Spinal cord (tissue), 10 donors: ENCODE results near the gene MT2A. TPM values are rescaled to one million over a fixed set of nuclear protein-coding genes. Genes with fewer than 3 reads are reported as not detected.

ENCODE experiments used
- DNase-seq, 6 donors: peaks; one replicate each; pipeline versions ENCODE4 v3.0.0 to v3.0.0-alpha.2; 2013 to 2015; ENCODE audit warnings: low spot score in 6 of 6, low read depth in 4 of 6
- H3K27ac ChIP-seq: one replicate; pipeline ENCODE4 v1.5.1; 2013; ENCODE audit warnings: low read depth, low read length, control low read depth
- H3K27me3 ChIP-seq: one replicate; pipeline ENCODE4 v1.6.1; 2013; ENCODE audit warnings: low read length; ENCODE audit not compliant: control insufficient read depth, insufficient read depth
- H3K36me3 ChIP-seq: one replicate; pipeline ENCODE4 v1.6.1; 2013; ENCODE audit warnings: low read length; ENCODE audit not compliant: control insufficient read depth, insufficient read depth
- H3K4me1 ChIP-seq: one replicate; pipeline ENCODE4 v1.6.1; 2013; ENCODE audit warnings: low read length; ENCODE audit not compliant: control insufficient read depth, insufficient read depth
- H3K4me3 ChIP-seq: one replicate; pipeline ENCODE4 v1.5.1; 2013; ENCODE audit warnings: low read depth, low read length, control low read depth
- H3K9me3 ChIP-seq: one replicate; pipeline ENCODE4 v1.6.1; 2013; ENCODE audit warnings: low read length; ENCODE audit not compliant: control insufficient read depth, insufficient read depth
- WGBS: methylation state at CpG from one replicate; pipeline ENCODE4 v1.1.5; 2013; ENCODE audit warnings: missing lambda C conversion rate; ENCODE audit not compliant: insufficient coverage; 5-methylcytosine and 5-hydroxymethylcytosine counted together
- polyA plus RNA-seq, 2 donors: library from polyadenylated mRNA; unstranded; fragments of 120-200 nt; gene quantifications; one replicate each; pipeline ENCODE4 v1.2.1, GENCODE V29; 2013; ENCODE audit not compliant: insufficient read length in 2 of 2
- total RNA-seq, 2 donors: library from RNA; depleted of rRNA in 1 of 2; stranded (reverse); fragments of 120-200 nt in 1 of 2; fragments of >200 nt in 1 of 2; gene quantifications; one replicate each; pipeline versions ENCODE4 v1.2.3 to v1.2.4, GENCODE V29; 2013 to 2014
- donor health status: healthy.

MT2A gene
- total and polyA plus RNA-seq, 4 donors: 5.6 to 97.9 (median 43.4) TPM

DNA sequence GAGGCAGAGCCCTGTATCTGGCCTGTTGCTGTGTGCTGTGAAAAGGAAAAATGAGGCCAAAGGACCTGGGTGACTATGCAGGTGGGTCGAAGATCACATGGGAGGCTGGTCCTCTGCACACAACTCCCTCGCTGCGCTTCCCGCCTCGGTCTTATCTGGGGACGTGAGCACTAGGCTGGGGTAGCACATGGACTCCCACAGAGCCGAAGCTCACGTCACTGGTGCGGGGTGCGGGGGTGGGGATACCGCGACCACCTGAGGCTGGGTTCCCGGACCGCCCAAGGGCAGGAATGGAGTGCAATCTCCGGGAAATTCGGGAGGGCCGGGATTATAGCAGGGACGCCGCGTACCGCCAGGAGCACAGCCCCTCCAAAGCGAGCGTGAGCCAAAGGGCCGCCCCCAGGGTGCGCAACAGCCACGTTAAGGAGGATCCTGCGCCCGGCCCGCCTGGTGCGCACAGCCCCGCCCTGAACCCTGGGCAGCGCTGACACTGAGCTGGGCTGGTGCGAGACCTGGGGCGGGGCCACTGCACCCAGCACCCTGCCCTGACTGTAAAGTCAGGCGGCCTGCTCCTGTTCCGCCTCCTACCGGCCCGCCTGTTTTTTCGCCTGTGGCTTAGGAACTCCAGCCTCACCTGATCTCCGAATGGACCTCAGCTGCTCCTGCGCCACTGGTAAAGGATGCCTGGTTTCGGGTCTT is 34.8 kb downstream of the MT2A start:
- Histone ChIP-seq H3K27me3 (peaks cover 91% of the 10 kb centered on the region), H3K27ac (no peak overlapping the region), H3K4me1 (peaks cover 17% of the 10 kb centered on the region), H3K9me3 (no peaks in the 10 kb centered on the region), H3K4me3 (no peak overlapping the region), H3K36me3 (no peaks in the 10 kb centered on the region)
- no peak for DNase-seq
- WGBS: 5% methylated on average over 42 of the region's 42 CpGs

DNA sequence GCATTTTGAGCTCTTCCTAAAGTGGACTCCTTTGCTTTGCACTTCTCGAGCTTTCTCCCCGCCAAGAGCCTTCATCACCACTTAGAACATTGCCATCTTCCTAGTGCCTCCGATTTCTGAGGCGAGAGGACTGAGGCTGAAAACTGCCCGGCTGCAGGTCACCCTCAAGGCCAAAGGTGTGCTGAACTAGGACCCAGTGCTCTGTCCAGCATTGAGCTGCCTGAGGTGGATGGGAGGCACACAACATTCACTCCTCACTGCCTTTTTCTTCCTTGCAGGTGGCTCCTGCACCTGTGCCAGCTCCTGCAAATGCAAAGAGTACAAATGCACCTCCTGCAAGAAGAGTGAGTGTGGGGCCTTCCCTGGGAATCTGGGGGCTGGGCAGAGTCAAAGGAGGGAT is 35.4 kb downstream of the MT2A start:
- H3K4me1 ChIP-seq: peaks cover 11% of the 10 kb centered on the region
- H3K4me3 ChIP-seq: no peak overlapping the region
- DNase-seq: no peak
- no peaks in the 10 kb centered on the region for H3K9me3 ChIP-seq
- WGBS: 53% methylated on average over 5 of the region's 5 CpGs
- H3K27me3 ChIP-seq: peaks cover 91% of the 10 kb centered on the region
- H3K27ac ChIP-seq: no peak overlapping the region
- no peaks in the 10 kb centered on the region for H3K36me3 ChIP-seq

DNA sequence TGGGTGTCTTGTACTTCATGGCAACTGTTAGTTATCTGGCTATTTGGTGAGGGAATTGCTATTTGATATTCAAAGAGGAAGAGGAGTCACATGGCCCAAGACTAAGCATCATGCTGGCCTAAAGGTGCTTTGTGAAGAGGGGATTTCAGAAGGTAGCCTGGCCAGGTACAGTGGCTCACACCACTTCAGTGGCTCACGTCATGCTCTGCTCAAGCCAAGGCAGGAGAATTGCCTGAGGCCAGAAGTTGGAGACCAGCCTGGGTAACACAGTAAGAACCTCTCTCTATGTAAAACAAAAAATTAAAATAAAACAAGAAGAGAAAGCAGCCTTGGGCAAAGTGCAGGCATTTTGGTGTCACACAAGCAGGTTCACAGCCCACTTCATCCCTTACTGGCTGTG is 36.9 kb downstream of the MT2A start:
- Histone ChIP-seq H3K27ac (no peak overlapping the region), H3K4me3 (no peak overlapping the region), H3K9me3 (no peaks in the 10 kb centered on the region), H3K4me1 (peaks cover 10% of the 10 kb centered on the region), H3K27me3 (peaks cover 83% of the 10 kb centered on the region), H3K36me3 (no peaks in the 10 kb centered on the region)
- DNase-seq: no peak
- no CpG with 5 or more reads among the region's 1 CpG for WGBS

DNA sequence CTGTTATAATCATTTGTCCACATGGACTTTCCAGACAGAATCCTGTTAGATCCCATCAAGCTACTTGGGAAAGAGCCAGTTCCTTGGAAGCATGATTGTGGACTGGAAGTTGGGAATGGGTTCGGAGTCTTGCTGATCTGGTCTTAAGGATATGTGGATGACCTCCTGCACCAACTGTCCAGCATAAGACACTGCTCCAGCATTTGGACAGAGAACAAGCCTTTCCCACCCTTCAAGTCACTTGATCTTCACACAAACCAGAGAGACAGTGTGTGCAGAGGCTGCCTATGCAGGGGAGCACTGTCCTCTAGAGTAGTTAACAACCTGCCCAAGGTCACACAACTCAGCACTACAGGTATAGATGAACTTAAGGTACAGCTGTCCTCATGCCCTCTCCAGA is 37.5 kb downstream of the MT2A start:
- DNase-seq: no peak
- no CpG with 5 or more reads among the region's 1 CpG for WGBS
- Histone ChIP-seq H3K4me1 (peaks cover 10% of the 10 kb centered on the region), H3K4me3 (no peak overlapping the region), H3K27me3 (peaks cover 78% of the 10 kb centered on the region), H3K9me3 (no peaks in the 10 kb centered on the region), H3K36me3 (no peaks in the 10 kb centered on the region), H3K27ac (no peak overlapping the region)

DNA sequence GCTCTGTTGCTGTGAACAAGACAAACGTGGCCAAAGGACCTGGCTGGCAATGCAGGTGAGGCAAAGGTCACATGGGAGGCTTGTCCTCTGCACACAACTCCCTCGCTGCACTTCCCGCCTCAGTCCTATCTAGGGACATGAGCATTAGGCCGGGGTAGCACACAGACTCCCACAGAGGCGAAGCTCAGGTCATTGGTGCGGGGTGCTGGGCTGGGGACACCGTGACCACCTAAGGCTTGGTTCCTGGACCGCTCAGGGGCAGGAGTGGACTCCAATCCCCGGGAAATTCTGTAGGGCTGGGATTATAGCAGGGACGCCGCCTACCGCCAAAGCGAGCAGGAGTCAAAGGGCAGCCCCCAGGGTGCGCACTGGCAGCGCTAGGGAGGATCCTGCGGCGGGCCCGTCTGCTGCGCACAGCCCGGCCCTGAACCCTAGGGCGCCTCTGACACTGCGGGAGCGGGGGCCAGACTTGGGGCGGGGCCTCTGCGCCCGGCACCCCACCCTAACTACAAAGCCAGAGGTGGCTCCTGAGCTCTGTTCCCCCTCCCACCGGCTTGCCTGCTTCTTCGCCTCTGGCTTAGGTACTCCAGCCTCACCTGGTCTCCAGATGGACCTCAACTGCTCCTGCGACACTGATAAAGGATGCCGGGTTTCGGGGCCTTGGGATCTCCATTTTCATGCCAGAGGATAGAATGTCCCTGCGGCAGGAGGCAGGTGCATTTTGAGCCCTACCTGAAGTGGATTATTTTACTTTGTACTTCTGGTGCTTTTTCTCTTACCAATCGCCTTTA is 39.5 kb downstream of the MT2A start:
- peaks cover 10% of the 10 kb centered on the region for H3K4me1 ChIP-seq
- no peaks in the 10 kb centered on the region for H3K36me3 ChIP-seq
- H3K4me3 ChIP-seq: no peak overlapping the region
- WGBS: 27% methylated on average over 31 of the region's 33 CpGs
- H3K27me3 ChIP-seq: peaks cover 68% of the 10 kb centered on the region
- H3K27ac ChIP-seq: no peak overlapping the region
- no peaks in the 10 kb centered on the region for H3K9me3 ChIP-seq
- no peak for DNase-seq

GRCh38 chr16:56649271-56649670 is 40.9 kb downstream of the MT2A start:
- Histone ChIP-seq H3K4me1 (no peaks in the 10 kb centered on the region), H3K9me3 (no peaks in the 10 kb centered on the region), H3K4me3 (no peak overlapping the region), H3K27me3 (peaks cover 54% of the 10 kb centered on the region), H3K27ac (no peak overlapping the region), H3K36me3 (no peaks in the 10 kb centered on the region)
- WGBS: 95% methylated on average over 2 of the region's 2 CpGs
- DNase-seq: no peak

GRCh38 chr16:56649820-56650219 is 41.4 kb downstream of the MT2A start:
- WGBS: no CpG with 5 or more reads among the region's 3 CpGs
- DNase-seq: no peak
- no peaks in the 10 kb centered on the region for H3K36me3 ChIP-seq
- H3K4me3 ChIP-seq: no peak overlapping the region
- H3K27ac ChIP-seq: no peak overlapping the region
- H3K4me1 ChIP-seq: no peaks in the 10 kb centered on the region
- H3K27me3 ChIP-seq: peaks cover 49% of the 10 kb centered on the region
- no peaks in the 10 kb centered on the region for H3K9me3 ChIP-seq

DNA sequence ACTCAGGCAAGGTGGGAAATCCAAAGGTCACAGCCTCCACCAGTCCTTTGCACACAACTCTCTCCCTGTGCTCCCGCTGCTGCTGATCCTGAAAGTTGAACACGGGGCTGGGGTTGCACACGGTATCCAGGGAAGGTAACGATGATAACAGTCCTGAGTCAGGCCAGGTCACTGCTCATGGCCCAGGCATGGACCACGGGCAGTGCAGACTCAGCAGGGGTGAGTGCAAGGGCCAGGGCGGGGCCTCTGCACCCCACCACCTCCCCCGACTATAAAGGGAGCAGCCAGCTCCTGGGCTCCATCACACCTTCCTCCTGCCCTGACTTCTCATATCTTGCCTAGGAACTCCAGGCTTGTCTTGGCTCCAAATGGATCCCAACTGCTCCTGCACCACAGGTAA is 43.2 kb downstream of the MT2A start, which contains the start of gene MT1B:
Gene MT1B, plus strand, starts transcription at position 301 of the 400 bp plus-strand sequence. Its CDS starts 68 bp downstream, at position 369.
- Histone ChIP-seq H3K27me3 (peaks cover 31% of the 10 kb centered on the region), H3K4me3 (no peak within 1 kb of the TSS), H3K4me1 (no peaks in the 10 kb centered on the region), H3K9me3 (no peaks in the 10 kb centered on the region), H3K36me3 (no peaks in the 10 kb centered on the region), H3K27ac (no peak within 1 kb of the TSS)
- 64% methylated on average over 7 of the region's 7 CpGs for WGBS
- no peak for DNase-seq

- Histone ChIP-seq H3K4me3 (no peak overlapping the region), H3K36me3 (no peaks in the 10 kb centered on the region), H3K27ac (no peak overlapping the region), H3K4me1 (peaks cover 6% of the 10 kb centered on the region), H3K27me3 (peaks cover 21% of the 10 kb centered on the region), H3K9me3 (no peaks in the 10 kb centered on the region)
- WGBS: 58% methylated on average over 1 of the region's 1 CpG
- DNase-seq: no peak
These were observed 44.2 kb downstream of the MT2A start for GRCh38 chr16:56652600-56652999.

DNA sequence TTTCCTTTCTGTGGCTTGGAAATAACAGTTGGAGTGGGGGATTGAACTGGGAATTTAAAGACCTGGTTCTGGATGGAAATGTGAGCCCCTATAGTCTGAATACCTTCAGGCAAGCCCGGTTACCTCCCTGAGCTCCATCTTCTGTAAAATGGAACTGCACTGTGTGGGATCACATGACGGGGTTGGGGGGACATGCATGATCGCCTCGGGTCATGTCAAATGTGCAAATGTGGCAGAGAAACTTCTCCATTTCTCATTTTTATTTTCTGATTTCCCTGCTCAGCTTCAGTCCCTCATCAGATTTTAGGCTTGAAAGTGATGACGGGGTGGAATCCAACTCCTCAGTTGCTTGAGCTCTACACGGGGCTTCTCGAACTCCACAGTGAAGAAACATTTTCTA is 44.8 kb downstream of the MT2A start:
- no peak overlapping the region for H3K27ac ChIP-seq
- peaks cover 12% of the 10 kb centered on the region for H3K4me1 ChIP-seq
- no peak overlapping the region for H3K4me3 ChIP-seq
- H3K9me3 ChIP-seq: no peaks in the 10 kb centered on the region
- peaks cover 20% of the 10 kb centered on the region for H3K27me3 ChIP-seq
- H3K36me3 ChIP-seq: no peaks in the 10 kb centered on the region
- 96% methylated on average over 4 of the region's 7 CpGs for WGBS
- DNase-seq: no peak
